LHCN-M2 (cell line): Measurements from ENCODE around the gene CDCP1. TPM values are rescaled to one million over a fixed set of nuclear protein-coding genes. Genes with fewer than 3 reads are reported as not detected.
"Not testable (repeated sequence)": the region's sequence is repeated elsewhere in the genome, so short reads cannot be mapped to it uniquely, and the experiment has no call there.

ENCODE experiments used
- DNase-seq: peaks from one replicate; pipeline ENCODE4 v3.0.0-alpha.2; 2012; ENCODE audit warnings: low read depth
- total RNA-seq: library from RNA; depleted of rRNA; stranded (reverse); fragments of >200 nt; gene quantifications from 2 replicates; pipeline ENCODE4 v1.2.3, GENCODE V29; 2014

CDCP1 gene
- total RNA-seq, 1 experiment from 2014 or later, result 19.6 TPM

DNA sequence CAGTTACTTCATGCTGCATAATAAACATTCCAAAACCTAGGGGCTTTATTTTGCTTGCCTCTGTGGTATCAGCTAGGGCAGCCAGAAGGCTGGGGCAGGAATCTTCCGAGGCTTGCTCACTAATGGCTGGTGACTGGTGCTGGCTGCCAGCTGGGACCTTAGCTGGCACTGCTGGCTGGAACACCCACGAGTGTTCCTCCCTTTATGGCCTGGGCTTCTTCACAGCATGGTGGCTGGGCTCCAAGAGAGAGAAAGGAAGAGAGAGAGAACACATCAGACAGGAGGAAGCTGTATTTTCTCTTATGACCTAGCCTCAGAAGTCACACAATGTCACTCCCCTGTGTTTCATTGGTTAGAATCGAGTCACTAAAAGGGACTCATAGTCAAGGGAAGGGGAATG is 23.9 kb upstream of the CDCP1 start:
- DNase-seq, result peak; percentile 30

DNA sequence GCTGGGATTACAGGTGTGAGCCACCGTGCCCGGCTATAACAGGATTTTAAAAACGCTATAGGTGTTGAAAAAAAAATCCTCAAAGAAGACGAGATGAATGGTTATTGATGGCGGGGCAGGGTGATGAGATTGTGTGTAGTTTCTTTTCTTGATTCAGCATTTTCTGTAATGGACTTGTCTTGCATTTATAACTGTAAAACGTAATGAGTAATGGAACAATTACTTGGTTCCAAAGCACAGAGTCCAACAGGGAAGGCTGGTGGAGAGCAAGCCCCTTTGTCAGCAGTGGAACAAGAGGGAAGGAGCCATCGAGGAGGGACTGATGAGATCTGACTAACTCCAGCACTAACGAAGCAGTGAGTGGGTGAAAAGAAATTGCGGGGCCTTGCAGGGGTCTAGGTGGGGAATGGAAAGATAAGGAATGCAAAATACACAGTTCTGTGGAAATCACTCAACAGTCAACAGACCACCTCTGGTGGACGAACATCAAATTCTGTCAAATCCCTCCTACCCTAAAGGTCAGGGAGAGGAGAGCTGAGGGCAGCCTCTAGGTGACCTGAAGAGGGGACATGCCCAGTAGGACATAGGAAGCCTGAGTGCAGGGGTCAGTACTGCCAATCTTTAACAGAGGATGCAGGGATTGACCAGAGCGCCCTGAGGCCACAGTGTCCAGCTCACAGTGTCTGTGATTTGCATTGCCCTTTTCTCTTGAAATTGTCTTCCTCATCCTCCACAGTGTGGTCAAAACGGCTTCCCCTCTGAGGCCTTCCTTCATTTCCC is 23.1 kb upstream of the CDCP1 start:
- DNase-seq, result no peak

DNA sequence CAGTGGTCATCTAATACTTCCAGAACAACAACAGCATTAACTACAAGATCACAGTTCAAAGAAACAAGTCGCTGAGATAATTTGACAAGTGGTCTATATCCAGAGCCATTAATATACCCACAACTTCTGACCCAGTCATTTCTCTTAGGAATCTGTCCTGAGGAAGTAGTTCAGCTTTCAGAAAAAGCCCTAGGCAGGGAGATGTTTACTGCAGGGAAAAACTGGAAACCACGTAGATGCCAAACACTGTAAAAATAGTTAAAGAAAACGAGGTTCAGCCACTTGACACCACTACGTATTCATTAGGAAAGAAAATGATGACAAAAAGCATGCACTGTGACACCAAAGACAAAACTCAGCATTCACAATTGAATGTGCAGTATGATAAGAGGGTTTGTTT is 22.3 kb upstream of the CDCP1 start:
- peak; percentile 39 for DNase-seq

DNA sequence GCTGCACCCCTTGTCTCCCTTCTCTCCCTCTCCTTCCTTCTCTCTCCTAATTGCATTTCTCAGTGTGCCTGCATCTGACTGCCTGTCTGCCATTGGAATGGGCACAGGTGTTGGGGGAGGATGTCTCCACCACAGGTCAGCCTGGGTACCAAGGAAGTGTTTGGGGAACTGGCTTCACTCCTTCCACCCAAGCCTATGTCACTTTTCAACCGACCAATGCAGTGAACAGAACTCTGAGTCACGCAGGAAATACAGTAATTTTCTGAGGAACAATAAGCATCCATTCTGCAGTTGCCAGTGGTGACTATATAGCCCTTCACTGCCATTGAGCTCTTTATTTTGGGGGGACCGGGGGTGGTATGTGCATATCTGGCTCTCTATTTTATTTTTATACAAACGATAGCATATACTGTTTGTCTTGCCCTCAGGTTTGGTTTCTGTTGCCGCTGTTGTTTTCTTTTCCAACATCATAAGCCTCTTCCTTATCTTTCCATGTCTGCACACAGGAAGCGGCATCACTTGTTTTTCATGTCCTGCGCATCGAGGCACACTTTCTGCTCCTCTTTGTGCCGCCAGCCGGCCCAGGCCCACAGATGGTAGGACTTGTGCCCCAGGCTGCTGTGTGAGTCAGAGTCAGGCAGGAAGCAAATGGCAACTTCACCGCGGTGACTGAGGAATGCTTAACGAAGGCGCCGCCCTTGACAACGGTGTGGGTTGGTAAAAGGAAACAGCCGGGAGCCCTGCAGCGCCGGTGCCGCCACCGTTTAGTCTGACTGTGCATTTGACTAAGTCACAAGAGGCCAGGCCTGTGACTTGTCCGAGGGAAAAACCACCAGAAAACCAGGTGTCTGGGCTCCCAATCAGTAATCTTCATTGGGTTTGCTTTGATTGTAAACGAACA is 21.1 kb upstream of the CDCP1 start:
- DNase-seq, result peak; percentile 99

DNA sequence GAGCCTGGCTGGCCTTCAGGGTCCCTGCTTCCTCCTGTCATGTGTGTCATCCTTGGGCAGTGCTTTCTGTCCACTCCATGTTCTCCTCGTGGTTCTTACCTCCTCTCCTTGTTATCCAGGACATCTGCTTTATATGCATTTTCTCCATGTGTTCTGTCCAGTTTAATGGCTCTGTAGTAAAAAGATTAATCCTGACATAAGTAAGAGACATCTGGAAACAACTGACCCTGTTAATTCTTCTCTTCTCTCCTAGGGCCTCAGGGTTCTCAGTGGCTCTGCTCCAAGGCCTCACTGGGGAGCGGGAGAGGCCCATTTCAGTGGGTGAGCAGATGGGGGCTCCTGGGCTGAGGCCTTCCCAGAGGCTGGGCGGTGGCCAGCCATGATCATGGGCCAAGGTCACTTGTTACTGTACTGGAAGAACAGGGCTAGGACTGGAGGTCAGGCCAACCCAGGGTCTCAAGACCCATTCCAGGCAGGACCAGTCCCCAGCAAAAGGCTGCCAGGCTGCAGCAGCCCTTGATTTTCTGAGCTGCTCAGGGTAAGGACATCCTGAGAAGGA is 20.2 kb upstream of the CDCP1 start:
- DNase-seq, result no peak

DNA sequence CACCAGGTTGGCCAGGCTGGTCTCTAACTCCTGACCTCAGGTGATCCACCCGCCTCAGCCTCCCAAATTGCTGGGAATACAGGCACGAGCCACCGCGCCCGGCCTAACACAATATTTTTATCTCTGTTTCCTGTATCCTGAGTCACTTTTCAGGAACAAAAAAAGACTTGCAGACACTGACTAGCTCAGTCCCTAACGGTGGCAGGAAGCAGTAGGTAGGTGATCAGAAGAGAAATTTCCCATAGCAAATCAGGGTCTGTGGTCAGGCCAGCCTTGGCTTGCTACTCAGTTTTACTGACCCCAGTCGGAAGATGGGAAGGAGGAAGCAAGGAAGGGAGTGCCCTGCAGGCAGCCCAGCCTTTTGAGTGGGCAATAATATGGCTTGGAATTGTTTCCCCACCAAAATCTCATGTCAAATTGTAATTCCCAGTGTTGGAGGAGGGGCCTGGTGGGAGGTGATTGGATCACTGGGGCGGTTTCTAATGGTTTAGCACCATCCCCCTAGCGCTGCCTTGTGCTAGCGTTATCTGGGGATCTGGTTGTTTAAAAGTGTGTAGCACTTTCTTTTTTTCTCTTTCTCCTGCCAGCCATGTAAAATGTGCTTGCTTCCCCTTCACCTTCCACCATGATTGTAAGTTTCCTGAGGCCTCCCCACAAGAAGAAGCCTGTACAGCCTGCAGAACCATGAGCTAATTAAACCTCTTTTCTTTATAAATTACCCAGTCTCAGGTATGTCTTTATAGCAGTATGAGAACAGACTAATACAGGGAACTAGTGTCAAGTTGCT is 19.5 kb upstream of the CDCP1 start:
- DNase-seq, result no peak

DNA sequence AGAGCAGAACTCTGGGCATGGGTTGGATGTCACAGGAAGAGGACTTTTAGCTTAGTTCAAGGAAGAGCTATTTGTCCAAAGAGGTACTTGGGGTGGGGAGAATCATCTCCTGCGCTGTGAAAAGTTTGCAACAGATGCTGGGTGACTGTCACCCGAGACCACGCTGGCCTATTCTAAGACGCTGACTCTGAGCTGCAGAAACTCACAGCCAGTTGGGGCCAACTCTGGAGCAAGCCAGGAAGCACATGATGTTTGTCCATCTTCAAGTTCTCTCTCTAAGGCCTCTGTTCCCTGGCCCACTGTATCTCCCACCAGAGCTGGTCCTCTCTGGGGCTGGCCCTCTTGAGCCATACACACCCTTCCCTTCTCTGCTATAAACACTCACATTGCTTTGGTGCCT is 17.9 kb upstream of the CDCP1 start:
- no peak for DNase-seq

DNA sequence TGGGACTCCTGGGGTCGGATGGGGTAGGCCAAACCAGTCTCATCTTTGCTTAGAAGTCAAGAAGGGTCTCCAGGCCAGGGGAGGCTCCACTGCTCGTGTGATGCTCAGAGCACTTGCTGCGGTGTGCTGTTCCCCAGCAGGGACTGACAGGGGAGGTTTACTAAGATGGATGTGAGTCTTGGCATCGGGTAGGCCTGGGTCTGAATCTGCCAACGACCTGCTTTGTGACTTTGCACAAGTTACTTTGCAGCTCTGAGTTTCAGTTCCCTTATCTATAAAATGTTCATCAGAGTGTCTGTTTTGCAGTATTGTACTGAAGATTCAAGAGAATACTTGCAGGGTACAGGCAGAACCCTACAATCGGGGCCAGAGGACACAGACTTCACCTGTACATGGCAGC is 17.3 kb upstream of the CDCP1 start:
- no peak for DNase-seq

DNA sequence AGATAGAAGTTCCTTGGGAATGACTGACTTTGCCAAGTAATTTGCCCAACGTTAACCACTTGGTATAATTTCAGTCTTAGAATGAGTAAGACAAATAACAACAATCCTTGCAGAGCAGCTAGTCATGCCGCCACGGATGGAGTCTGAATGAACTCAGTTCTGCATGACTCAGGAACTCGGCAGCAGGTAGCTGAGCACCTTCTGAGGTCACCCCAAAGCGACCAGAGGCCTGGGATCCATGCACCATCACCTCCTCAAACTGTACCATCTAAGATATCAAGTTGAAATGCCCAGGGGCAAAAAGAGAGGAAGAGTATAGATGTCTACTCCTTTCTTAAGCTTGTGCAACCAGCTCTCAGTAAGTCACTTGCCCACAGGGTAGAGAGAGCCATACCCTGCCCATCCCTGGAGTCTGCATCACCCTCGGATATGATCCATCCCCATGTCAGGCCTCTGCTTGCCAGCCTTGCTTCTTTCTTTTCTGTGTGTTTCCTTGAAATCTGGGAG is 8.5 kb upstream of the CDCP1 start:
- DNase-seq, result peak; percentile 66

DNA sequence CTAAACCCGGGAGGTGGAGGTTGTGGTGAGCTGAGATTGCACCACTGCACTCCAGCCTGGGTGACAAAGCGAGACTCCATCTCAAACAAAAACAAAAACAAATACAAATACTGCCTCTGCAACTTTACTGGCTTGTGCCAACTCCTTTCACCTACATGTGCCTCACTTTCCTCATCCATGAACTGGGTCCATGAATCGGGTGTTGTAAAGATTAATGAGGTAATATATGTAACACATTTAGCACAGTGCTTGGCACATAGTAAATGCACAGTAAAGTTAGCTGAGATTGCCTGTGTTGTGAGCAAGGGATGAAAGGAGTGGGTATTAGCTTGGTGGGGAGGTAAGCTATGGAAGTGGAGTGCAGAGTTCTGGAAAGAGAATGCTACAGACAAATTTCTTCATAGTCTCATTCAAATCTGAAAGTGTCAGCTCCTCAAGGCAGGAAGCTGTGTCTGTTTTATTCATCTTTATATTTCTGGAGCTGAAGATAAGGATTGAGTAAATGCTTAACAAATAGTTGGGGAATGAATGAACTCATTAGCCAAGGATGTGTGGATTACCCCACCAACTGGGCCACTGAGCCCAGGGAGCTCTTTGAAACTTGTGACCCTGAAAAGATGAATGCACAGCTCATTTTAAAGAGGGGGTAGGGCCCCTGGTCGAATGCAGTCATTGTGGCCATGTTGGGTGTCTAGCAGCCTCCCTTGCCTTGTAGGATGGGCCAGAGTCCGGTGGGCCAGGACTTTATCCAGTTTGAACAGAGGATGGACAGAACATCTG is 7.7 kb upstream of the CDCP1 start:
- DNase-seq, result no peak

DNA sequence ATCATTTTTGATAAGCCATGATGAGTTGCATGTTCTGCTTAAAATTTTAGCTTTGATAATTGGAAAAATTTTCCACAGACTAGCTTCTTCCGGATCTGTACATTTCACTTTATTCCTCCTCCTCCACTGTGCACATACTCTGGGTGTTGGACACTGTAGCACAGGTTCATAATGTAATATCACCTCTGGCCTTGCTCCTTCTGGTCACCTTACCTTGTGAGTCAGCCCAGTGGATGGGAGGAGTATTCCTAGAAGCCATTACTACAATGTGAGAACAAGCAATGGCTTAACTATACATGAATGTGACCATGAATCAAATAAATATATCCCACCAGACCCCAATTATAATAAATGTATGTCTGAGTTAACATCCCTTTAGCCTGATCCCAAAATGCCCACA is 6.1 kb upstream of the CDCP1 start:
- no peak for DNase-seq

DNA sequence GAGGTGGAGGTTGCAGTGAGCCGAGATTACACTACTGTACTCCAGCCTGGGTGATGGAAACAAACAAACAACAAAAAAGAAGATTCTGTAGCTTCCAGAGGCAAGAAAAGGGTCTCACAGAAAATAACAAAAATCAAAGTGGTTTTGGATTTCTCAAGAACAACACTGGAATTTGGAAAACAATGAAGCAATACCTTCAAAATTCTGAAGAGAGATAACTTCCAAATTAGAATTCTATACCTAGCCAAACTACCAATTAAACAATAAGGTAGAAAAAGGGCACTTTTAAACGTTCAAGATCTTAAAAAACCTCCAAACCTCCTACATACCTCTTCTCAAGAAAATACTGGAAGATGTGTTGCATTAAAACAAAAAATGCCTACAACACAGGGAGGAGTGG is 4.9 kb upstream of the CDCP1 start:
- no peak for DNase-seq

DNA sequence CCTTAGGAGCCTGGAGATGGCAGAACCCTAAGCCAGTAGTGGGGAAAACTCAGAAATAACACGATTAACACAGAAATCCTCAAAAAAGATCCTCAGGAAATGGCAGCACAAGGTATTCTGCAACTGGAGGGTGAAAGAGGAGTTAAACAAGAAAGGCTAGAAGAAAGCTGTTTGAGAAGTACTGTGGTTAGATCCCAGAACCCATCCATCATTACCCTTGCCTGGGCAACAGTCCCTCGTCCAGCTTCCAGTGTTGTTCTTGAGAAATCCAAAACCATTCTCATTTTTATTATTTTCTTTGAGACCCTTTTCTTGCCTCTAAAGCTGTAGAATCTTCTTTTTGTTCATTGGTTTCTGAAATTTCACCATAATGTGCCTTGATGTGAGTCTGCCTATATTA is 2.7 kb upstream of the CDCP1 start:
- no peak for DNase-seq

DNA sequence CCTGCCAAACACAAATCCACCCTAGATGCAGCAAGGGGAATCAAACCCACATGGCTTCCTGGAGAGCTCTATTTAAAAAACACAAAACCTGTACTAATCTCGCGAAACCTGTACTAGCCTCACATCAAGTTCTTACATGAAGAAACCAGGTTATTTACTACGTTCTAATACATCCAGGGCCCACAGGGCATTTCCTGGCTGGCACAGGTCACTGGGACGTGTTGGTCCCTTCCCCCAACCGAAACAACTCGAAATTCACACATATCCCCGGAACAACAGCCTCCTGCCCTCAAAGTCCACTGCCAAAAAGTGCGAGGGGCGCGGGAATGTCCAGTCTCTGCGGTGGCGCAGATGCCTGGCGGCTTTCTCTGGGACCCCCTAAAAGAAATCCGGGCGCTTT is 955 bp downstream of the CDCP1 start:
- DNase-seq, result no peak

DNA sequence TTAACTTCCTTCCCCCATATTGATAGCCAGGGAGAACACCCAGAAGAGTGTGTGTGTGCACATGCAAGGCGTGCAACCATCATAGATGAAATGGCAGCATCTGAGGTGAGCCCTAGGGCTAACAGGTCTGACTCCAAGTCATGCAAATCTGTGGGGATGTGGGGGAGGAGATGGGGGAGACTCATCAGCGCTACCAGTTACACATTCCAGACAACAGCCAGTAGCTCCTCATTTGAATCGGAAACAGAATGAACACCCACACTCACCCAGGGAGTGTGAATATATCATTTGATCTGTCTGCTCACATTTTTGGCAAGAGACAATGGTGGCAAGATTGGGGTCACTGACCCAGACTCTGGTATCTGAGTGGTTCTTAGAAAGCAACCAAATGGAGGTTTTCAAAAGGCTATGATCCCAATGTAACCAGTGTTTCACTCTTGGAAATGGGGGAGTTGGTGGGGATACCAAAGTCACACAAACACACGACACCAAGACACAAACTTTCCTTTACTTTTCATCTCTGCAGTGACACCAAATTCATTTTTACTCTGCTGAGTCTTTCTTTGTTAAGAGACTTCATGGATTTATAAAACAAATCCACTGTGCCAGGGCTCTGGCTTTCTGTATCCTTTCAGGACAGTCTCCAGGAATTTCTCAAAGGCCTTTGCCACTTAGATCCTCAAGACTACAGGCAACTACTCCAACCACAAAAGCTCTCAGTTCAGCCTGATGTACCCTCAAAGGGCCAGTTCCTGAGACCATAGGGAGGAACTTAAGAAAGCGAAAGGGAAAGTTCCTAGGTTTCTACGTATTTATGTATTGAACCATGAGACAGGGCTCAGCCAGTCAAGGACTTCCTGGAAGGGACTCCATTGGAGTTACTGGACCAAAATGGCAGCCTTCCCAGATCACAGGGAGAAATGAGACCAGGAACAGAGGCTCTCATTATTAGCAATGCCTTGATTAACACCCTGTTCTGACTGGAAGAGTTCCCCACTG is 2.2 kb downstream of the CDCP1 start:
- no peak for DNase-seq

DNA sequence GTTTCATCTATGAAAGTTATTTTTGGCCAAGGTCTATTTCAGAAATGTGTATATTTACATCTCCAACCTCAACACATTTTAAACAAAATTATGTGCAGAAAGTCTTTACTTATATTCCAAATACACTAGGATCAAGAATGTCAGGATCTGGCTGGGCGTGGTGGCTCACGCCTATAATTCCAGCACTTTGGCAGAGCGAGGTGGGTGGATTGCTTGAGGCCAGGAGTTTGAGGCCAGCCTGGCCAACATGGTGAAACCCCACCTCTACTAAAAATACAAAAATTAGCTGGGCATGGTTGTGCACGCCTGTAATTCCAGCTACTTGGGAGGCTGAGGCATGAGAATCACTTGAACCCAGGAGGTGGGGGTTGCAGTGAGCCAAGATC is 5.4 kb downstream of the CDCP1 start:
- DNase-seq, result not testable (repeated sequence)

DNA sequence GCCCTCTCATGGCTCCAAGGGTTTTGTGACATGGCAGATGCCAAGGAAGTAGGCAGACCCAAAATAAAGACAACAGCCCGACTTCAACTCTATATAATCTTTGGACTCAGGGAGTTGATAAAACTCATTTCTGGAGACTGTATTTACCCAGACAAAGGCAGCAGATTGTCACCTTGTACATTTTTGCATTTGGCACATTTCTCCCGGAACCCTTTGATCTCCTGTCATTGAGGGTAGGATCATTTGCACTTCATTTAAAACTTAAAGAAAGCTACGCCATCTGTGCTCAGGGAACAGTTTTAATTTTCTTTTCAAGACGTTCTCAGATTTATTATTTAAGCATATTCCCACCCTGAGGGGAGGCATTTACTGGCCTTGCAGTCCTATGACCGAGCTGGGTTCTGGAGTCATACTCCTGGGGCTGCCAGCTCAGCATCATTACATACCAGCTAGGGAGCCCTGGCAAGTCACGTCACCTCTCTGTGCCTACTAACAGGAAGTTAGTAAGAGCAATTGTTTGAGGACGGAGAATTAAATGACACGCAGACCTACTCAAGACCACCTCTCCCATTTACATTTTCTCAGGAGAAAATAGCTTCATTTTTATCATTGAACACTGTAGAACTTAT is 5.9 kb downstream of the CDCP1 start:
- peak; percentile 65 for DNase-seq

DNA sequence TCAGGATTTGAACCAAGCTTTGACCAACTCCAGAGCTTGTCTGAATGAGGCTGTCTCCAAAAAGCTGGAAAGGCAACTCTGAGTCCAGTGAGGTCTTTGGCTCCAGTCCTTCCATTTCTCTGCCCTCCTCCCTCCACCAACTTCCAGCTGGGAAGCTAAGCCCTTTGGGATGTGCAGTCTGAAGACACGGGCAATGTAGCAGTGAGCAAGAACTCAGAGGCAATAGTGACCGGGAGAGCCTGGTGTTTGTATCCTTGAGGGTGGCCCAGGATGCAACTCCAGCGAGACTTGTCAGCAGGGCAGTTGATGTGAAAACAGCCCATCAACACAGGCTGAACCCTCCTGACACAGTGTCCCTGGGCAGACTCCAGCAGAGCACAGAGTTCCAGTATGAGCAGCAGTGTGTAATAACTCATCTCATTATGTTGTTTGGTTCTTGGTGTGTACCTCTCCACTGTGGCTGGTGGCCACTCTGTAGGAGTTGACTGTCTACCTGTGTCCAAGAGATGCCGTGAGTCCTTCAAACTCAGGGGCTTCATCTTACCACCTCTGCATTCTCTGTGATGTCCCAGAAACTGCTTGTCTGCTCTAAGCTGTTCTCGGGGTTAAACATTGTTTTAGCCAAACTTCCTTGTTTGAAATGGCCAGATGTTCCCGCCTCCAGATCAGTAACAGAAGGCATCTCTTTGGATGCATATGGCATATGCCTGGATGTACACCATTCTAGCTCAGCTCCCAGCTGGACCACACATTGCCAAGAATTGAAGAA is 6.6 kb downstream of the CDCP1 start:
- DNase-seq, result no peak
